NCI-H2029 treated with DMSO at 0.1 percent for 48 hours (cell line): ENCODE data around the gene CFAP46.
"Not testable (repeated sequence)": the region's sequence is repeated elsewhere in the genome, so short reads cannot be mapped to it uniquely, and the experiment has no call there.

ENCODE experiments used
- DNase-seq: peaks from one replicate; lab custom pipeline; 2025; lab: John Stamatoyannopoulos, UW

Gene CFAP46

DNA sequence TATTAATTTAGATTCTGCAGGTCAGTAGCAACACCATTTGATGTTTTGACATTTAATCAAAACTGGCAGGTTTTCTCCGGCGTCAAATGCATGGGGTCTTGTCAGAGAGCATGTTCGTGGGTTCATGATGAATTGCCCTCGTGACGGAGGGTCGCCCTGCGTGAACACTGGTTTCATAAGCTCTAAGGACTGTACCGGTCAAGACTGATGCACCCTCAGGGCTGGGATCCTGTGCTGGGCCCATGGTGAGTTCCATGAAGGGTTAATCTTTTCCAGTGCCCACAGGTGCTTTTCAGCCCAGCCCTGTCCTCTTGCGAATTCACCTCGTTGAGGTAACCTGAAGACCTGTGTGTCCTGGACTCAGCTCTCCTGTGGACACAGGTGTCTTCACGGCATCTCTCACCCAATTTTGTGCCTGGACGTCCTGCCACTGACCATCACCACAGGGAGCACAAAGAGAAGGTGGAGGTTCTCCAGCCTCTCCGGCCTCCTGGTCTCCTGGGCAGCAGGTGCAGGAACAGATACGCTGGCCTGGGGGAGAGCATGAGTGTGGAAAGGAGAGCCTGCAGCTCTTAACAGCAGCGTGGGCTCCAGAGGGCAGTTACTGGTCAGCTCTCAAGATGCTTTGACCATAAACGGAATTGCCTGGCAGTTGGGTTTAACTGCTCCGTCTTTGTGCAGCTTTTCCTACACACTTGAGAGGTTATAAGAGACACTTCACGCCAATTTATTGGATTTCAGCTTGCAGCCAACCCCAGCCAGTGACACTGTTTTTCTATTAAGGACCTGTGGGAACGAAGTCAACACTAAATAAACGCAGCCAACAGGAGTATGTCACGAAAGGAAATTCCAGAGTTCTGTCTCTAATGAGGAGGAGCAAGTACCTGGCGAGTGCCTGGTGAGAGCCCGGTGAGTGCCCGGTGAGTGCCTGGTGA lies 37.4 kb upstream of the CFAP46 start:
- no peak for DNase-seq

DNA sequence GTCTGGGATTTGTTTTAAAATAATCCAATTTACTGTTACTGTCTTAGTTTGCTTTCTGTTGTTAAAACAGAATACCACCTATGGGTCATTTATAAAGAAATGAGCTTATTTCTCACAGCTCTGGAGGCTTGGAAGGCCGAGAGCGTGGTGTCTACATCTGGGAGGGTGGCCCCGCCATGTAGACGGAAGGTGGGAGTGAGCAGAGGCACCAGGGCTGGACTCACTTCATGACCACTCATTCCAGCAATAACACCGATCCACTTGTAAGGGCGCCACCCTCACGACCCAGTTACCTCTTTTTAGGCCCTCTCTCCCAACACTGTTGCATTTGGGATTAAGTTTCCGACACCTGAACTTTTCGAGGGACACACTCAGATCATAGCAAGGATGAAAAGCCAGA lies 36.2 kb upstream of the CFAP46 start:
- DNase-seq, result no peak

DNA sequence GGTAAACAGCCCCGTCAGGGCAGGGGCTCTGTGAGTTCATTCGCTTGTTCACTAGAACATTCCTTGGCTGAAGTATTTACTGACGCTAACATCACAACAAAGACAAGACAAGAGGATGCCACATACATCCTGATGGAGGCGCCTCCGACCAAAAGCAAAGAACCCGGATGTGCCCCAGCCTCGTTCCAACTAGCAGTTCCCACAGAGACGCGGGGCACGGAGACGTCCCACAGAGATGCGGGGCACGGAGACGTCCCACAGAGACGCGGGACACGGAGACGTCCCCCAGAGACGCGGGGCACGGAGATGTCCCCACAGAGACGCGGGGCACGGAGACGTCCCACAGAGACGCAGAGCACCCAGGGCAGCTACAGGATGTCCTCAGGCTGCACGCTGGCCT lies 35.4 kb upstream of the CFAP46 start:
- no peak for DNase-seq

DNA sequence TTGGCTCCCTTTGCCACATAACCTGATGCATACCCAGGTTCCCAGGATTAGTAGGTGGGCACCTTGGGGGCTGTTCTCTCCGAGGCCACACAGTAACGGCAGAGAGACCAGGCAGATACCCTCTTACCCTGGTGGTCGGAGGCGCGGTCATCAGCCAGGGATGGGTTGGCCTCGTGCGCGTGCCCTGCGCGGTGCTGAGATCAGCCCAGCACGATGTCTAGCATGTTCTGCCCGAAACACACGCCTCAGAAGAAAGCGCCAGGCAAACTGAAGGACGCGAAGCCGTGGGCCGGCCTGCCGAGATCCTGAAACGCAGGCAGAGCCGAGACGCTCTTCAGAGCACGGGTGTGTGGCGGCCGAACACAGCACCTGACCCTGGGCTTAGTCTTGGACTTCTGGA lies 34.7 kb upstream of the CFAP46 start:
- DNase-seq, result no peak

DNA sequence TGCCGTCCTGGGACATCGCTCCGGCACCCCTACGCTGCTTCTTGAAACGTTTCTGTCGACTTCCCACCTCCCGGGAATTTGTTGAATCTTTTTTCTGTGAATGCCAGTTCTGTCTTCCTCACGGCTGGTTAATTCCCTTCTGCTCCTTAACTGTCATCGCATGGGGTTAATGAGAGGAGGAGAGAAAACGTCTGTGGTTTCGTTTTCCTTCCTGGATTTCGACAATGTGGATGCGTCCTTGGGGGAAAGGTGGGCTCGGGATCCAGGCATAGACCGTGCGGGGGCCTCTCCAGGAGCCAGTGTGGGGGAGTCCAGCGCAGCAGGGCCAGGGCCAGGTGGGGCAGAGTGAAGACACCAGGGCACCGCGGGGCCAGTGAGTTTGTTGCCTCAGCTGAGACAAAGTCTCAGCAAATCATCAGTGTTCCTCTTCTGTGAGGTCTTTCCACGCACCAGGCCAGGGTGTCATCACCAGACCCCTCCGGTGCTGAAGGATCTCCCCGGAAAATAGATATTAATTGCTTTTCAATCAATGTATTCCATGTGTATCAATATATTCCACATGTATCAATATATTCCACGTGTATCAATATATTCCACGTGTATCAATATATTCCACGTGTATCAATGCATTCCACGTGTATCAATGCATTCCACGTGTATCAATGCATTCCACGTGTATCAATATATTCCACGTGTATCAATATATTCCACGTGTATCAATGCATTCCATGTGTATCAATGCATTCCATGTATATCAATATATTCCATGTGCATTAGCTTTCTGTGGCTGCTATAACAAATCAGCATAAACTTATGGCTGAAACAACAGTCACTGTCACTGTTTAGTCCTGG lies 33.7 kb upstream of the CFAP46 start:
- DNase-seq, result no peak

DNA sequence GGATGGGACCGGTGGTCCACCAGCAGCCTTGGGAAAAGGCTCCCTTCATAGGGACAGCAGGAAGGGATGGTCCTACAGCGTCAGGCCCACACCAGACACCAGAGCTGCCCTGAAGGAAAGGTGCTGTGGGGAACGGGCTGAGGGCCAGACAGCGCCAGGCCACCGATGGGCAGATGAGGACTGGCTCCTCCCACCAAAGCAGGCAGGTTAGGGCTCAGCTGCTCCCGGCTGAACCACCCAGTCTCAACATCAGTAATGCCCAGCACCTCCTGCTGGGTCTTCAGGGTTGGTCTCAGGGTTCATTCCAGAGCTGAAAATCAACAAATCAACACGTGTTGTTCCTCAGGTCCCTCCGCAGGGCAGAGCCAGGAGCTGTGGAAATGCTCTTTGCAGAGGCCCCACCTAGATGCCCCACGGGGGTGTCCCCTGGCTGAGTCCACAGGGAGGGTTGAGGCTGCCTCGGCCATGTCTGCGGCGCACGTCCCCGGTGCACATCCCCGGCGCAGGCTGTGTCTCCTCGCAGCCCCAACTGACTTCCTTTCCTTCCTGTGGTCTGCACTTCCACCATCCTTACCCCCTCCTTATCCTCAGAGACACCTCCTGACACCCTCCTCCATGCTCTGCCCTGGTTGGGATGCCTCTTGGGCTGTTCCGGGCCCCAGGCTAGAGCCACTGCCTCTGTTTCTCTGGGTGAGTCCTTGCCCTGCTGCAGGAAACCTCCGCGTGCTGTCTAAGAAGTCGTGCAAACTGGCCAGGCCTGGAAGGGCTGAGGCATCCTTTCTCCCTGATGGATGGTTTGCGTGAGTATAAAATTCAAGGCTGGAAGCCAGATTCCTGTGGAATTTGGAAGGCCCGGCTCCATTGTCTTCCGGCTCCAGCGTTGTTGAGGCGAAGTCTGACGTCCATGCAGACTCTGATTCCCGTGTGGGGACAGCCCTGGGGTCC lies 32.8 kb upstream of the CFAP46 start:
- DNase-seq, result no peak

DNA sequence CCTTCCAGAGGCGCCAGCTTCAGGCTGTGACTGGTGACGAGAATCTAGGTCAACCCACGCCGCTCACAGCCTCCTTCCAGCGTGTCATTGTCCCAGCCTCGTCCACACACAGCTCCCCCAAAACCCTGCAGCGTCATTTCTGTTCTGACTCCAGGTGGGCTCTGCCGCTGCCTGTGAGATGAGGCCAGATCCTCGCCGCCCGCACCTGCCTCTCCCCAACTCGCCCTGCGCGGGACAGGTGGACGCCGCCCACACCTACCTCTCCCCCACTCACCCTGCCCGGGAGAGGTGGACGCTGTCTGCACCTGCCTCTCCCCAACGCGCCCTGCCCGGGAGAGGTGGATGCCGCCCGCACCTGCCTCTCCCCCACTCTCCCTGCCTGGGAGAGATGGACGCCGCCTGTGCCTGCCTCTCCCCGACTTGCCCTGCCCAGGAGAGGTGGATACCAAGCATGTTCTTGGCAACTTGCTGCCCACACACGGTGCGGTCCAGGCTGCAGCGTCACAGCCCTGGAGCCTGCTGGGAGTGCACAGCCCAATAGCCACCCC lies 32.0 kb upstream of the CFAP46 start:
- no peak for DNase-seq

DNA sequence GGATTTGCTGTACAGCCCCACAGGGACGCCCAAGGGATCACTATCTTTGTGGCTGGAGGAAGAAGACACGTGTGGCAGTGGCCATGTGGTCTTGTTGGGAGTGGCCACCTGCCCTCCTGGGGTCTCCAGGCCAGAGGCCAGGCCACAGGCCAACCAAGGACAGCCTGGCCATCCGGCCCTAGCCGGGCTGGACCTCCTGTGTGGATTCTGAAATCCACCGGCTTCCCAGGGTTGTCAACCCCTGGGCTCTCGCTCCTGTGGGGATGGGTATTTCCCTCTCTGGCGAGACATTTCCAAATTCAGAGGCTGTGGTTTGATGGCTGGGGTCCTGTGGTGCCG lies 31.5 kb upstream of the CFAP46 start:
- no peak for DNase-seq

DNA sequence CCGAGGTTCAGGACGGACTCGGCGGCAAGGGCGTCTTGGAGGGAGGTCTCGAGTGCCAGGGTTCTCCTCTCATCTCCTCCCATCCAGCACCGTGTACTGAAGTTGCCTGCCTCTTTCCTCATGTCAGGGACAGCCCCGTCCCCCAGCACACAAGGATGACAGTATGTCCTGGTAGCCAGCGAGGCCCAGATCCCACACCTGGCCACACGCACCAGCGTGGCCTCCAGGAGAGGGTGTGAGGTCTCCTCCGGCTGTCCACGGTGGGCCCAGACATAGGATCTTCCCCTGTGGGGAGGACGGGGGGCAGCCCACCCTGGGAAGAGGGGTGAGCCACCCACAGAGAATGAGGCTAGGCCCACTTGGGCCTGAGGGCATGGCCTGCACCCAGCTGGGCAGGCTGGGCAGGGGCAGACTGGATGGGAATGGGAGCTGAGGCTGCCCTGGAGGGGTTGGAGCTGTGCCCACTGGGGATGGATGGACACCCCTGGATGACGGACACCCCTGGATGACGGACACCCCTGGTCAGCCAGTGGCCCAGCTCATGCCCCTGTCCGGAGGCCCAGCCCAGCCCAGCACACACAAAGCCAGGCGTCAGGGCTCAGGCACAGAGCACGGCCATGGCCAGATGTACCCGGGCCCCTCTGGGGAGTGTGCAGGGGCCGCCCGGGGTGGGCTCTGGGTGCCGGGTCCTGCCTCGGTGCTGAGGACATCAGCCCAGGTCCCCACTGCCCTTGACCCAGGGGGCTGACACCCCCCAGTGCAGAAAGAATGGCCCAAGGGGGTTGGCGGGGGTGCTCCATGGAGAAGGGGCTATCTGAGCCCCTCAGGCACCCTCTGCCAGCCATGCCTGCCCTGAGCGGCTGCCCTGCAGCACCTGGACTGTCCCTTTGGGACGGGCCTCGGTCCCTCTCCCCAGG lies 30.9 kb upstream of the CFAP46 start:
- no peak for DNase-seq

DNA sequence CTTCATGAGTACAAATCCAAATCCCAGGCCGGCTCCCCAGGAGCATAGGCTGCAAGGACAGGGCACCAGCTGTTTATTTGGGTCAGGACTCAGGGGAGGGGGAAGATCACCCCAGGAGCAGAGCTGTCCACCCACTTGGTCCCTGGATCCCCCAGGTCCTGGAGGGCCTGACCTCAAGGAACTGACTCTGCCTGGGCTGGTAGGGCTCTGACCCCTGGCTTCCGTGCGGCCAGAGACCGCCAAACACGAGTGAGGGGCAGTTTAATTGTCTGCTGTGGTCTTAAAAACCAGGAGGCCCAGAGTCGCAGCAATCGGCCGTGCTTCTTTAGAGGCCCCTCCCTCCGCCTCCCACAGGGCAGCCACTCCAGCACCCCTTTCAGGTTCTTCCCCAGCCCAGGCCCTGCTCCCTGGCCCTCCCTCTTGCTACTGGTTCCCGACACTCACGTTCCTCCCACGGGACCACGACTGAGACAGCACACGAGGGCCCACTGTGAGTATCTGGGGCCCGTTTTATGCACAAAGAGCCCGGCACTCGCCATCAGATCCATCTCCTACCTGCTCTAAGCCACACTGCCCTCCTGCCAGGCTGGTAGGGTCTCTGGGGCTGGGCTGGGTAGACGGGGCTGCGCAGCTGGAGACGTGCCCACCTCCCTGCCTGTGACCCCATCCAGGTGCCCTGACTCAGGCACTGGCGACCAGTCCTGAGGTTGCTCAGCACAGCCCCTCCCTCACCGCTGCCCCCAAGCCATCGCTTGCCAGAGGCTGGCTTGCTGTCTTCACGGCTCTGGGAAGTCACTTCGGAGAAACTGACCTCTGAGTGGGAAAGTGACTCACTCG lies 30.0 kb upstream of the CFAP46 start:
- DNase-seq, result no peak

DNA sequence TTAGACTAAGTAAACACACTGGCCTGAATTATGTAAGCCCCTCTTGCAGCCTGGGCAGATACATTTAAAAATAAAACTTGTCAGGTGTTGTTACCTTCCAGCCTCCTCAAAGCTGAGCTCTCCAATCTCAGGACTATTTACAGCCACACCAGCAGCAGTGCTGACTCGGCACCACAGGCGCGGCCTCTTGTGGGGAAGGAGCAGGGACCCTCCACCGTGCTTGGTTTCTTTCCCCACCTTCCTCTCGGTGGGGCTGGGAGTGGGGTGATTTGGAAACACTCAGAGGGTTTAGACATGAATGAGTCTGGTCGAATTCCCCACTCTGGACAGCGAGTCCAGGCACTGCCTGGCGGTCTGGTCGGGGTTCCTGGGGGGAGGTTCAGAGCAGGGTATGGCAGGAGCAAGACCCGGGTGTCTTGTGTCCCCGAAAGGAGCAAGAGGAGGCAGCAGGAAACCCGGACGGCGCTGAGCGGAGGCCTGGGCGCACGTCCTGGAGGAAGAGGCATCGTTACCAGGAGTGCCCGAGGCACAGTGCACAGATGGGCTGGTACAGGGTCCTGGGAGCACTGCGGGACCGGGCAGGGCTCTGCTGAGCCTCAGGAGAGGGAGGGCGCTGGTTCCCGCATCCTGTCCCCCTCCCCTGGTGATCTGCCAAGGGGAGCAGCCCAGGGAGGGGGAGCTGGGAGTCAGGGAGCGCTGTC lies 29.2 kb upstream of the CFAP46 start:
- DNase-seq, result no peak

DNA sequence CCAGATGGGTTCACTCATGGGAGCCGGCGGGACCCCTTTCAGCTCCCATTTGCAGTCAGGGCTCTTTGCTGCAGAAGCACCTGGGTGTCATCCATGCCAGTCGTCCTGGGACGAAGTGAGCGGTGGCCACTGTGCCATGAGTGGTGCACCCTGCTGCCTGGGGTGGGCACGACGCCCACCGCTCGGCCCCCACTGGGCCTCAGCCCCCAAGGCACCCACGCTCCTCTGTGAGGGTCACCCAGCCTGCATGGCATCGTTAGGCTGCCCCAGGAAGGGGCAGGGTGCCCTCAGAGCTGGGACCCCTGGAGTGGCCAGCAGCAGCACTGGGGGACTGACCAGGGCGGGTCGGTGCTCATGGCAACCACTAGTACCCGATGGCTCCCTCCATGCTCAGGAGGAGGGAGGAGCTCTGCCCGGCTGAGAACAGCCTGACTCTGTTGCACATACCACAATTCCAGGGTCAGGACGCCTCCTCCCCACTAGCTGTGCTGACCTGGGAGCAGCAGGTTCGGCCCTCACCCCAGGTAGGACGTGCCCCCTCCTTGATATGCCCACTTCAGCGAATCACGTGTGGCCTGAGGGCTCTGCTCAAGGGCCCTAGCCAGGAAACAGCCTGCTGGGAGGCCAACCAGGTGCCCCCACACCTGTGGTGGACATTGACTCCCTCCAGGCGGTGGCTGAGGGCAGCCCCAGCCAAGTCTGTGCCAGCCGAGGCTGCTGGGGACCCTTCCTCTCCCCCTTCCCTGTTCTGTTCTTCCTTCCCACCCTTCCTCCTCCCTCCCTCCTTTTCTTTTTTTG lies 28.5 kb upstream of the CFAP46 start:
- no peak for DNase-seq

DNA sequence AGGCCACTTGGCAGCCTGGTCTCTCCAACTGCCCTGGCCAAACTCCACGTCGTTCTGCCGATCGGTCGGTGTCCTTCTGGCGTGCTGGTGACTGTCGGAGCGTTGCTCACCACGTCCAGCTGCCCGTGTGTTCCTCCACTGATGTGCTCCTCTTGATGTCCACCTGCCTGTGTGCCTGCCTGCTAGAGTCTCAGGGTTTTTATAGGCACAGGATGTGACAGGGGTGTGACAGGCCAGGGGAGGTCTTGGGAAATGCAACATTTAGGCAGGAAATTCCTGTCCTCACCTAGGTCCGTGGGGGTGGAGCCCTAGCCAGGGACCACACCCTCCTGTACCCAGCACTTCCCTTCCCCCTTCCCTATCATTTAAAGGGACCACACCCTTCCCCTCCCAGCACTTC lies 25.2 kb upstream of the CFAP46 start:
- no peak for DNase-seq

DNA sequence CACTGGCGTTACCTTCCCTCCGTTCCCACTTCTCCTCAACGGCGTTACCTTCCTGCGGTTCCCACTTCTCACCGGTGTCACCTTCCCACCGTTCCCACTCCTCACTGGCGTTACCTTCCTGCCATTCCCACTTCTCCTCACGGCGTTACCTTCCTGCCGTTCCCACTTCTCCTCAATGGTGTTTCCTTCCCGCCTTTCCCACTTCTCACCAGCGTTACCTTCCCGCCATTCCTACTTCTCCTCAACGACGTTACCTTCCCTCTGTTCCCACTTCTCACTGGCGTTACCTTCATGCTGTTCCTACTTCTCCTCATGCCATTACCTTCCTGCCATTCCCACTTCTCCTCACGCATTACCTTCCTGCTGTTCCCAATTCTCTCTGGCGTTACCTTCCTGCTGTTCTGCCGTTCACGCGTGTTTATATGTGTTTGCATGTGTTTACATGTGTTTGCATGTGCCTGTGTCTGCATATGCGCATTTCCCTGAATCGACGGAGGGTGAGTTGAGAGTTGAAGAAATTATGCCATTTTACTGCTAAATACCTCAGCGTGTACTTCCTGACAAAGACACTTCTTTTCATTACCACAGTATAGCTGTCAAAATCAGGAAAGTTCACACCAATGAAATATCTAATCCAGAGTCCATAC lies 23.2 kb upstream of the CFAP46 start:
- no peak for DNase-seq

DNA sequence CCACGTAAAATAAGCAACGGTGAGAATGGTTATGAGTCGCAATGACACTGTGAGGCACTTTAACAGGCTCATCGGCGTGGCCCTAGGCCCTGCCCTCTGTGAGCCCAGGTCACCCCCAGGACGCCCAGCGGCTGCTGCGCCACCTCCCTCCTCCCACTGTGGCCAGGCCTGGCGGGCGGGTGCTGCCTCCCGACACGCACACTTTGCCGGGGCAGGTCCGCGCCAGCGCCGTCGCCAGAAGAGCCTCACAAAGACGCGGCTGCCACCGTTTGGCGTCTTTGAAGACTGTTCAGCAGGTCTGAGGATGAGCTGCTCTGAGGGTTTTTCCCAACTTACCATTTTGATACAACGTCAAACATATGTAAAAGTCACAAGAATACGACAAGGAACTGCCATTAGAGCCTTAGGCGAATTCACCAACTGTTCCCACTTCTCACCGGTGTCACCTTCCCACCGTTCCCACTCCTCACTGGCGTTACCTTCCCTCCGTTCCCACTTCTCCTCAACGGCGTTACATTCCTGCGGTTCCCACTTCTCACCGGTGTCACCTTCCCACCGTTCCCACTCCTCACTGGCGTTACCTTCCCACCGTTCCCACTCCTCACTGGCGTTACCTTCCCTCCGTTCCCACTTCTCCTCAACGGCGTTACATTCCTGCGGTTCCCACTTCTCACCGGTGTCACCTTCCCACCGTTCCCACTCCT lies 22.5 kb upstream of the CFAP46 start:
- not testable (repeated sequence) for DNase-seq

DNA sequence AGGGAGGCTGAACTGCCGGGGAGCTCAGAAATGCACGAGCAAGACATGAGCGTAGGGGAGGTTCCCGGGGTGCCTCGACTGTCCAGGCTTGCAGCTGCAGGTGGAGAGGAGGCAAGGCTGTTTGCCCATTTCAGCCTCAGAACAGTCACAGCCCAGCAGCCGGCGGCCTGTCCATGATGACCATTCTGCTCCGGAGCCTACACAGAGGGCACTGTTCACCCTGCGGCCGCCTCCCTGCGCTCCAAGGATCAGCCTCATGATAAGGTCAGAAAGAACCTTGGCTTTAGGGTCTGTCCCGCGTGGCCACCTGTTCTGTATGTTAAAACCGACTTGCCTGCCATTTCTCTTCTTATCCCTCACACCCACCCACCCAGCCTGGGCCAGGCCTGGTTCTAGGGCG lies 21.9 kb upstream of the CFAP46 start:
- no peak for DNase-seq

DNA sequence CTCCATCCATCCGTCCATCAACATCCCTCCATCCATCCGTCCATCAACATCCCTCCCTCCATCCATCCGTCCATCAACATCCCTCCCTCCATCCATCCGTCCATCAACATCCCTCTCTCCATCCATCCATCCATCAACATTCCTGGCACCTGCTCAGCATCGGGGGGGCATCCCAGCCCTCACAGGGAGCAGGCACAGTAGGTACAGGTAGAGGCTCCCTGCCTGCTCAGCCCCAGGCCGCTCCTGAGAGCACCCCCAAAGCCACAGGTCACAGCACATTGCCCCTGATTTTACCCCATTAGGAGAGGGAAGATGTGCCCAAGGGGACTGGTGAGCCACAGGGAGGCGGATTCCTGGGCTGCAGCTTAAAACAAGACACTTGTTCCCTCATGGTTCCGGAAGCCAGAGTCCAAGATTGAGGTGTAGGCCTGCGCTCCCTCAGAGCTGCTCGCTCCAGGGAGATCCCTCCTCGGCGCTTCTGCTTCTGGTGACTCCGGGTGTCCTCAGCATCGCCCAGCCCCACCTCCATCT lies 21.1 kb upstream of the CFAP46 start:
- no peak for DNase-seq
